ENCODE results near the gene PFKP.

GRCh38 chr10:3077940-3078630 lies 10.7 kb downstream of the PFKP start:
- TF ChIP-seq CTCF (IDR thresholded peaks at IDR 0.05) (no peak), POLR2AphosphoS5 (IDR thresholded peaks at IDR 0.05; ENCODE audit: low read depth, low read length) (no peak), REST (IDR thresholded peaks at IDR 0.05; ENCODE audit: insufficient read depth in 1 of 2, low read depth in 2 of 2, low read length in 1 of 2) (no peak), SIN3A (IDR thresholded peaks at IDR 0.05; ENCODE audit: borderline replicate concordance, insufficient read depth, low read depth, low read length) (no peak), TCF7L2 (IDR thresholded peaks at IDR 0.05; ENCODE audit: low read depth, low read length) (no peak)
